Duodenal mucosa (tissue), 2 donors: ENCODE measurements around the gene RALGPS1.

Experiments used
- H3K27ac ChIP-seq: one replicate; pipeline ENCODE4 v1.7.0; 2013; ENCODE audit warnings: low read depth, low read length
- H3K27me3 ChIP-seq, 2 donors: one replicate each; pipeline ENCODE4 v1.7.0; 2013; ENCODE audit warnings: low read length in 2 of 2, control low read depth in 1 of 2; ENCODE audit not compliant: insufficient read depth in 2 of 2, control insufficient read depth in 1 of 2
- H3K36me3 ChIP-seq, 2 donors: one replicate each; pipeline ENCODE4 v1.7.0; 2013; ENCODE audit warnings: low read length in 2 of 2, control low read depth in 1 of 2; ENCODE audit not compliant: insufficient read depth in 2 of 2, control insufficient read depth in 1 of 2
- H3K4me1 ChIP-seq, 2 donors: one replicate each; pipeline ENCODE4 v1.7.0; 2013; ENCODE audit warnings: low read length in 2 of 2, control low read depth in 1 of 2; ENCODE audit not compliant: insufficient read depth in 2 of 2, control insufficient read depth in 1 of 2
- H3K4me3 ChIP-seq, 2 donors: one replicate each; pipeline ENCODE4 v1.7.0; 2013; ENCODE audit warnings: low read length in 2 of 2, low read depth in 1 of 2
- H3K9ac ChIP-seq, 2 donors: one replicate each; pipeline ENCODE4 v1.7.0; 2013; ENCODE audit warnings: low read length in 2 of 2, low read depth in 1 of 2
- H3K9me3 ChIP-seq, 2 donors: one replicate each; pipeline ENCODE4 v1.7.0; 2013; ENCODE audit warnings: low read length in 2 of 2, control low read depth in 1 of 2; ENCODE audit not compliant: control insufficient read depth in 1 of 2

RALGPS1 gene

GRCh38 chr9:127159325-127159801 lies 244.8 kb downstream of the RALGPS1 start:
- Histone ChIP-seq H3K27me3 (no peaks in the 10 kb centered on the region), H3K4me1 (peaks cover 21 to 26% of the 10 kb centered on the region in 2 donors), H3K27ac (no peak overlapping the region), H3K9me3 (no peaks in the 10 kb centered on the region), H3K4me3 (no peak overlapping the region), H3K36me3 (no peaks in the 10 kb centered on the region), H3K9ac (no peak overlapping the region)

GRCh38 chr9:127159949-127160610 lies 245.5 kb downstream of the RALGPS1 start:
- no peaks in the 10 kb centered on the region for H3K9me3 ChIP-seq
- no peaks in the 10 kb centered on the region for H3K27me3 ChIP-seq
- peaks cover 20 to 22% of the 10 kb centered on the region in 2 donors for H3K4me1 ChIP-seq
- H3K27ac ChIP-seq = no peak overlapping the region
- no peak overlapping the region for H3K4me3 ChIP-seq
- H3K9ac ChIP-seq = no peak overlapping the region
- no peaks in the 10 kb centered on the region for H3K36me3 ChIP-seq

- Histone ChIP-seq H3K9ac (no peak overlapping the region), H3K4me1 (peaks cover 18 to 22% of the 10 kb centered on the region in 2 donors), H3K36me3 (no peaks in the 10 kb centered on the region), H3K4me3 (no peak overlapping the region), H3K9me3 (no peaks in the 10 kb centered on the region), H3K27me3 (no peaks in the 10 kb centered on the region), H3K27ac (no peak overlapping the region)
Measured at GRCh38 chr9:127161081-127161624, 246.6 kb downstream of the RALGPS1 start.

GRCh38 chr9:127162046-127162863 lies 247.7 kb downstream of the RALGPS1 start:
- Histone ChIP-seq H3K36me3 (peaks cover 2 to 6% of the 10 kb centered on the region in 2 donors), H3K4me3 (no peak overlapping the region), H3K4me1 (peaks cover 18 to 24% of the 10 kb centered on the region in 2 donors), H3K9me3 (no peaks in the 10 kb centered on the region), H3K9ac (no peak overlapping the region), H3K27ac (no peak overlapping the region), H3K27me3 (no peaks in the 10 kb centered on the region)

- Histone ChIP-seq H3K4me3 (no peak overlapping the region), H3K9ac (no peak overlapping the region), H3K27ac (no peak overlapping the region), H3K9me3 (no peaks in the 10 kb centered on the region), H3K36me3 (peaks cover 6 to 13% of the 10 kb centered on the region in 2 donors), H3K27me3 (no peaks in the 10 kb centered on the region), H3K4me1 (peaks cover 18 to 24% of the 10 kb centered on the region in 2 donors)
Measured at GRCh38 chr9:127162864-127163365, 248.3 kb downstream of the RALGPS1 start.

- peaks cover 18 to 24% of the 10 kb centered on the region in 2 donors for H3K4me1 ChIP-seq
Measured at GRCh38 chr9:127163409-127163808, 248.8 kb downstream of the RALGPS1 start.

GRCh38 chr9:127165116-127165515 lies 250.5 kb downstream of the RALGPS1 start:
- no peaks in the 10 kb centered on the region for H3K27me3 ChIP-seq
- H3K4me3 ChIP-seq = no peak overlapping the region
- no peaks in the 10 kb centered on the region for H3K9me3 ChIP-seq
- H3K4me1 ChIP-seq = peaks cover 13 to 20% of the 10 kb centered on the region in 2 donors
- H3K36me3 ChIP-seq = peaks cover 15 to 21% of the 10 kb centered on the region in 2 donors
- no peak overlapping the region for H3K9ac ChIP-seq
- H3K27ac ChIP-seq = no peak overlapping the region

More at GRCh38 chr9:127163409-127163808, 248.8 kb downstream of the RALGPS1 start:
- peaks cover 11 to 16% of the 10 kb centered on the region in 2 donors for H3K36me3 ChIP-seq
- H3K27ac ChIP-seq = no peak overlapping the region
- H3K9me3 ChIP-seq = no peaks in the 10 kb centered on the region
- no peaks in the 10 kb centered on the region for H3K27me3 ChIP-seq
- no peak overlapping the region for H3K9ac ChIP-seq
- no peak overlapping the region for H3K4me3 ChIP-seq

- H3K27ac ChIP-seq = no peak overlapping the region
- peaks cover 15 to 21% of the 10 kb centered on the region in 2 donors for H3K36me3 ChIP-seq
- peaks cover 13 to 20% of the 10 kb centered on the region in 2 donors for H3K4me1 ChIP-seq
- no peaks in the 10 kb centered on the region for H3K9me3 ChIP-seq
- H3K4me3 ChIP-seq = no peak overlapping the region
- no peaks in the 10 kb centered on the region for H3K27me3 ChIP-seq
- H3K9ac ChIP-seq = no peak overlapping the region
Measured at GRCh38 chr9:127166111-127166510, 251.5 kb downstream of the RALGPS1 start.

- Histone ChIP-seq H3K27ac (no peak overlapping the region), H3K27me3 (no peaks in the 10 kb centered on the region)
Measured at GRCh38 chr9:127166651-127167524, 252.3 kb downstream of the RALGPS1 start.

More at GRCh38 chr9:127166651-127167524, 252.3 kb downstream of the RALGPS1 start:
- no peak overlapping the region for H3K9ac ChIP-seq
- H3K9me3 ChIP-seq = no peaks in the 10 kb centered on the region
- no peak overlapping the region for H3K4me3 ChIP-seq
- H3K4me1 ChIP-seq = peaks cover 12 to 20% of the 10 kb centered on the region in 2 donors
- H3K36me3 ChIP-seq = peaks cover 15 to 21% of the 10 kb centered on the region in 2 donors
